H9 (cell line): ENCODE results near the gene ZNF644. TPM values are rescaled to one million over a fixed set of nuclear protein-coding genes. Genes with fewer than 3 reads are reported as not detected.

Experiments used
- DNase-seq: peaks from one replicate; pipeline ENCODE4 v3.0.0-alpha.2; 2017
- H2AFZ ChIP-seq: one replicate; pipeline ENCODE4 v1.6.1; 2013; ENCODE audit warnings: mild to moderate bottlenecking, low read length, control low read depth, moderate library complexity
- H2AK5ac ChIP-seq: 2 replicates; pipeline ENCODE4 v1.6.1; 2013; ENCODE audit warnings: low read length, control low read depth, mixed read lengths; ENCODE audit not compliant: insufficient read length
- H2BK120ac ChIP-seq: one replicate; pipeline ENCODE4 v1.6.1; 2013; ENCODE audit warnings: low read depth, mild to moderate bottlenecking, low read length, control low read depth, inconsistent platforms; ENCODE audit not compliant: poor library complexity, severe bottlenecking
- H2BK12ac ChIP-seq: 2 replicates; pipeline ENCODE4 v1.6.1; 2013; ENCODE audit warnings: low read length, control low read depth, mixed read lengths, low read depth; ENCODE audit not compliant: insufficient read length
- H2BK15ac ChIP-seq: 2 replicates; pipeline ENCODE4 v1.6.1; 2013; ENCODE audit warnings: low read depth, low read length, control low read depth
- H2BK20ac ChIP-seq: one replicate; pipeline ENCODE4 v1.6.1; 2013; ENCODE audit warnings: low read depth, mild to moderate bottlenecking, low read length, control low read depth, inconsistent platforms; ENCODE audit not compliant: poor library complexity, severe bottlenecking
- H2BK5ac ChIP-seq: 2 replicates; pipeline ENCODE4 v1.6.1; 2013; ENCODE audit warnings: low read length, control low read depth, mixed read lengths; ENCODE audit not compliant: insufficient read length
- H3K14ac ChIP-seq: 2 replicates; pipeline ENCODE4 v1.6.1; 2013; ENCODE audit warnings: low read length, control low read depth; ENCODE audit not compliant: insufficient read depth
- H3K18ac ChIP-seq: 2 replicates; pipeline ENCODE4 v1.6.1; 2013; ENCODE audit warnings: low read depth, mild to moderate bottlenecking, mixed read lengths, low read length, control low read depth; ENCODE audit not compliant: insufficient read length
- H3K23ac ChIP-seq: 2 replicates; pipeline ENCODE4 v1.6.1; 2013; ENCODE audit warnings: low read length, control low read depth, mixed read lengths, low read depth; ENCODE audit not compliant: insufficient read length
- H3K23me2 ChIP-seq: 2 replicates; pipeline ENCODE4 v1.6.1; 2013; ENCODE audit warnings: low read depth, mild to moderate bottlenecking, mixed read lengths, low read length, control low read depth; ENCODE audit not compliant: insufficient read length, poor library complexity, severe bottlenecking
- H3K27ac ChIP-seq: 2 replicates; pipeline ENCODE4 v1.5.1; 2013; ENCODE audit warnings: low read length, control low read depth, mixed read lengths, low read depth; ENCODE audit not compliant: insufficient read length
- H3K27me3 ChIP-seq: 2 replicates; pipeline ENCODE4 v1.6.1; 2013; ENCODE audit warnings: low read length, control low read depth, inconsistent platforms; ENCODE audit not compliant: insufficient read depth
- H3K4ac ChIP-seq: 2 replicates; pipeline ENCODE4 v1.6.1; 2013; ENCODE audit warnings: low read depth, mild to moderate bottlenecking, control low read depth, inconsistent platforms, low read length, moderate library complexity
- H3K4me1 ChIP-seq: 2 replicates; pipeline ENCODE4 v1.6.1; 2013; ENCODE audit warnings: low read length, control low read depth, inconsistent platforms; ENCODE audit not compliant: insufficient read depth
- H3K4me2 ChIP-seq: 2 replicates; pipeline ENCODE4 v1.6.1; 2013; ENCODE audit warnings: low read length, control low read depth, mixed read lengths; ENCODE audit not compliant: insufficient read length, insufficient read depth
- H3K56ac ChIP-seq: 2 replicates; pipeline ENCODE4 v1.6.1; 2013; ENCODE audit warnings: low read depth, mild to moderate bottlenecking, mixed read lengths, low read length, control low read depth; ENCODE audit not compliant: insufficient read length
- H3K79me1 ChIP-seq: 2 replicates; pipeline ENCODE4 v1.6.1; 2013; ENCODE audit warnings: low read depth, mild to moderate bottlenecking, moderate library complexity, low read length, control low read depth, inconsistent platforms; ENCODE audit not compliant: insufficient read depth, poor library complexity, severe bottlenecking
- H3K79me2 ChIP-seq: 2 replicates; pipeline ENCODE4 v1.6.1; 2013; ENCODE audit warnings: low read length, control low read depth, inconsistent platforms; ENCODE audit not compliant: insufficient read depth
- H3K9ac ChIP-seq: 2 replicates; pipeline ENCODE4 v1.6.1; 2013; ENCODE audit warnings: low read length, control low read depth, mixed read lengths; ENCODE audit not compliant: insufficient read length; ENCODE audit errors: extremely low read depth
- H3K9me3 ChIP-seq: one replicate; pipeline ENCODE4 v1.6.1; 2013; ENCODE audit warnings: low read depth, low read length, inconsistent platforms; ENCODE audit not compliant: control insufficient read depth
- H3T11ph ChIP-seq: one replicate; pipeline ENCODE4 v1.6.1; 2013; ENCODE audit warnings: mild to moderate bottlenecking, low read length, control low read depth, inconsistent platforms
- H4K20me1 ChIP-seq: one replicate; pipeline ENCODE4 v1.6.1; 2013; ENCODE audit not compliant: control insufficient read depth, insufficient read length, insufficient read depth
- H4K5ac ChIP-seq: 2 replicates; pipeline ENCODE4 v1.6.1; 2013; ENCODE audit warnings: low read depth, mild to moderate bottlenecking, mixed read lengths, low read length, control low read depth; ENCODE audit not compliant: insufficient read length
- H4K8ac ChIP-seq: replicated peaks from 2 replicates; pipeline ENCODE4 v1.6.1; 2013; ENCODE audit warnings: low read length, control low read depth, mixed read lengths, low read depth; ENCODE audit not compliant: insufficient read length
- H4K91ac ChIP-seq: 2 replicates; pipeline ENCODE4 v1.6.1; 2013; ENCODE audit warnings: low read depth, mild to moderate bottlenecking, moderate library complexity, mixed read lengths, low read length, control low read depth; ENCODE audit not compliant: insufficient read length
- H3K27ac Mint-ChIP-seq, 3 experiments: 2 replicates in 2 of 3; 3 replicates in 1 of 3; pipeline ENCODE4 v1.8.0; 2020 to 2021; ENCODE audit warnings: mixed read lengths in 3 of 3, mild to moderate bottlenecking in 1 of 3, moderate library complexity in 1 of 3
- H3K27me3 Mint-ChIP-seq: 2 replicates; pipeline ENCODE4 v1.8.0; 2021; ENCODE audit warnings: low read depth, mild to moderate bottlenecking, moderate library complexity, mixed read lengths
- H3K36me3 Mint-ChIP-seq, 3 experiments: 2 replicates in 2 of 3; 3 replicates in 1 of 3; pipeline ENCODE4 v1.8.0; 2020 to 2021; ENCODE audit warnings: low read depth in 3 of 3, mixed read lengths in 3 of 3; ENCODE audit not compliant: insufficient read depth in 1 of 3
- H3K4me1 Mint-ChIP-seq, 2 experiments: 2 replicates each; pipeline ENCODE4 v1.8.0; 2020; ENCODE audit warnings: mixed read lengths in 2 of 2
- H3K4me3 Mint-ChIP-seq, 2 experiments: 2 replicates in 1 of 2; 3 replicates in 1 of 2; pipeline ENCODE4 v1.8.0; 2020 to 2021; ENCODE audit warnings: mild to moderate bottlenecking in 2 of 2, mixed read lengths in 2 of 2, moderate library complexity in 1 of 2
- H3K9me3 Mint-ChIP-seq, 2 experiments: 2 replicates in 1 of 2; 3 replicates in 1 of 2; pipeline ENCODE4 v1.8.0; 2020; ENCODE audit warnings: mild to moderate bottlenecking in 2 of 2, mixed read lengths in 2 of 2, moderate library complexity in 1 of 2
- CTCF ChIP-seq: fragments of 200-600 bp; sonication (generic); conservative IDR thresholded peaks from 3 replicates; pipeline ENCODE4 v1.8.0; 2021; ENCODE audit warnings: antibody characterized with exemption, mild to moderate bottlenecking
- WGBS: extraction: QIAGEN DNeasy Blood & Tissue Kit; methylation state at CpG from one replicate; pipeline ENCODE4 v1.1.7; 2013; ENCODE audit warnings: missing lambda C conversion rate, low lambda C conversion rate, mixed read lengths; ENCODE audit not compliant: insufficient read length; ENCODE audit errors: extremely low coverage; 5-methylcytosine and 5-hydroxymethylcytosine counted together
- total RNA-seq: library from RNA; stranded (reverse); gene quantifications from 2 replicates; pipeline ENCODE4 v1.2.1, GENCODE V29; 2021

The ZNF644 gene
- total RNA-seq, 1 experiment from 2014 or later: 78.9 TPM

DNA sequence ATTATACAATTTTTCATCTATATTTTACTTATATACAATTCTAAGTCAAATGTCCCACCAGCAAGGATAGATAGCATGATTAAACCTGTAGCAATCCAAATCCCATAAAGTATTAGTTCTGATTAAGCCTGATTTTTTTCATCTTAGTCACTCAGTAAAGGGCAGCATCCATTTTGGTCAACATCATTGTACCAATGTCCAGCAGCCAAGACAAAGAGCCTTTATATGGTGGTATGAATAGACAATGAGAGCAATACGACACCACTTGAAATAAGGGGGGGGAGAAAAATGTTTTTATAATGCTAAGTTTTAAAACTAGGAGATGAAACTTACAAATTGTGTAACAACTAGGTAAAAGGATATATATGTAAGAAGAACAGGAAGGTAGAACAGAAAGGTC, 7.4 kb downstream of the ZNF644 start:
- Histone ChIP-seq H3K79me2 (peaks cover 48% of the 10 kb centered on the region; the same call in 1 of the 2 replicates), H2AK5ac (no peak overlapping the region), H3K56ac (no peak overlapping the region), H2BK20ac (no peak overlapping the region), H2BK120ac (no peak overlapping the region), H3K14ac (no peak overlapping the region), H3K4ac (no peak overlapping the region), H3K23me2 (no peaks in the 10 kb centered on the region), H3K23ac (no peak overlapping the region), H2BK5ac (no peak overlapping the region), H3K4me2 (no peak overlapping the region), H3K79me1 (peaks cover 10% of the 10 kb centered on the region), H3K9me3 (no peaks in the 10 kb centered on the region), H2AFZ (no peak overlapping the region), H2BK15ac (no peak overlapping the region), H4K20me1 (no peaks in the 10 kb centered on the region), H3K27me3 (no peaks in the 10 kb centered on the region), H3K18ac (no peak overlapping the region), H3K9ac (no peak overlapping the region), H3K4me1 (peaks cover 12% of the 10 kb centered on the region; the same call in 1 of the 2 replicates), H2BK12ac (no peak overlapping the region), H4K5ac (no peak overlapping the region), H4K91ac (no peak overlapping the region), H4K8ac (no peak overlapping the region), H3T11ph (no peak overlapping the region), H3K27ac (no peak overlapping the region)
- no peak for DNase-seq
- TF ChIP-seq CTCF: no peak
- no CpG with 5 or more reads among the region's 1 CpG for WGBS
- Mint-ChIP-seq H3K4me3 (no peak overlapping the region), H3K4me1 (peaks cover 66 to 71% of the 10 kb centered on the region in 2 experiments), H3K27ac (no peak overlapping the region), H3K36me3 (peaks cover 21 to 25% (median 25%) of the 10 kb centered on the region in 3 experiments), H3K27me3 (no peaks in the 10 kb centered on the region), H3K9me3 (peaks cover 9% of the 10 kb centered on the region in 2 experiments)
